22Rv1 (cell line): ENCODE results near the gene MTHFD1L.

ENCODE experiments used
- ZFX ChIP-seq: fragments of 450-650 bp; IDR thresholded peaks from 2 replicates; pipeline ENCODE4 v1.6.1; 2017; ENCODE audit warnings: antibody characterized with exemption, borderline replicate concordance
- TF ChIP-seq, protein P1 (sequence below): fragments of 450-650 bp; IDR thresholded peaks from 2 replicates; pipeline ENCODE4 v1.5.1; 2017; ENCODE audit warnings: mild to moderate bottlenecking

DNA sequence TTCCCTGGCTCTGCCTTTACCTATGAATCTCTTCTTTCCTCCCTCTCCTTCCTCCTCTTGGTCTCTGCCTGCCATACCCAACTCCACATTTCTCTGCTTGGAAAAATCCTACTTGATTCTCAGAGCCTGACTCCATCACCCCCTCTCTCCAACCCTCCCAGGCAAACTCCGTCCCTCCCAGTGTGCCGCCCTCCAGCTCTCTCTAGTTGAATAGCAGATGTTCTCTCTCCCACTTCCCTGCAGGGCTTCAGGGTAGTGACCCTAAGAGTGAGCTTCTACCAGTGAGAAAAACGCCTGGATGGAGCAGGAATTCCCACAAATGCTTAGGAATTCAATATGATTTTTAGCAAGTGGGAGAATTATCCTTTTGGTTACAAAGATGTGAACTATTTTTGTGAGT lies 141.6 kb downstream of the MTHFD1L start:
- TF ChIP-seq, protein P1, sequence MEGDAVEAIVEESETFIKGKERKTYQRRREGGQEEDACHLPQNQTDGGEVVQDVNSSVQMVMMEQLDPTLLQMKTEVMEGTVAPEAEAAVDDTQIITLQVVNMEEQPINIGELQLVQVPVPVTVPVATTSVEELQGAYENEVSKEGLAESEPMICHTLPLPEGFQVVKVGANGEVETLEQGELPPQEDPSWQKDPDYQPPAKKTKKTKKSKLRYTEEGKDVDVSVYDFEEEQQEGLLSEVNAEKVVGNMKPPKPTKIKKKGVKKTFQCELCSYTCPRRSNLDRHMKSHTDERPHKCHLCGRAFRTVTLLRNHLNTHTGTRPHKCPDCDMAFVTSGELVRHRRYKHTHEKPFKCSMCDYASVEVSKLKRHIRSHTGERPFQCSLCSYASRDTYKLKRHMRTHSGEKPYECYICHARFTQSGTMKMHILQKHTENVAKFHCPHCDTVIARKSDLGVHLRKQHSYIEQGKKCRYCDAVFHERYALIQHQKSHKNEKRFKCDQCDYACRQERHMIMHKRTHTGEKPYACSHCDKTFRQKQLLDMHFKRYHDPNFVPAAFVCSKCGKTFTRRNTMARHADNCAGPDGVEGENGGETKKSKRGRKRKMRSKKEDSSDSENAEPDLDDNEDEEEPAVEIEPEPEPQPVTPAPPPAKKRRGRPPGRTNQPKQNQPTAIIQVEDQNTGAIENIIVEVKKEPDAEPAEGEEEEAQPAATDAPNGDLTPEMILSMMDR, result no peak
- TF ChIP-seq ZFX, result no peak
